H1 (cell line): Measurements from ENCODE around the gene GDPD4. TPM values are rescaled to one million over a fixed set of nuclear protein-coding genes. Genes with fewer than 3 reads are reported as not detected.

ENCODE experiments used
- CTCF ChIA-PET: fragments of 300-600 bp; sonication (Branson Sonifier 250); formaldehyde crosslinking; loops from one replicate; lab custom pipeline; 2021; ENCODE audit not compliant: partially characterized antibody; lab: Charles Lee
- POLR2A ChIA-PET: fragments of 300-600 bp; sonication (Branson Sonifier 250); formaldehyde crosslinking; loops from one replicate; lab custom pipeline; 2021; ENCODE audit warnings: inconsistent platforms; ENCODE audit not compliant: partially characterized antibody; lab: Charles Lee
- DNase-seq, 2 experiments: peaks; one replicate each; pipeline versions ENCODE4 v3.0.0 to v3.0.0-alpha.2; 2010 to 2022; ENCODE audit warnings: low spot score in 2 of 2, low read depth in 1 of 2, mixed read lengths in 1 of 2
- FAIRE-seq: peaks from 2 replicates; lab custom pipeline; 2011; peaks lifted over from hg19 to GRCh38; lab: Jason Lieb, UNC
- H2AFZ ChIP-seq: 2 replicates; pipeline ENCODE4 v1.8.1; 2012; ENCODE audit warnings: low read length, inconsistent platforms
- H2AK5ac ChIP-seq: 2 replicates; pipeline ENCODE4 v1.6.1; 2013; ENCODE audit warnings: low read depth, low read length
- H2BK120ac ChIP-seq: replicated peaks from 2 replicates; pipeline ENCODE3; 2013; ENCODE audit warnings: low read depth, low read length, inconsistent platforms
- H2BK12ac ChIP-seq: 2 replicates; pipeline ENCODE4 v1.6.1; 2013; ENCODE audit warnings: low read depth, low read length
- H2BK15ac ChIP-seq: 2 replicates; pipeline ENCODE4 v1.6.1; 2013; ENCODE audit warnings: low read length
- H2BK20ac ChIP-seq: 2 replicates; pipeline ENCODE4 v1.6.1; 2013; ENCODE audit warnings: low read length
- H2BK5ac ChIP-seq: 2 replicates; pipeline ENCODE4 v1.6.1; 2013; ENCODE audit warnings: low read depth, low read length
- H3K14ac ChIP-seq: 2 replicates; pipeline ENCODE4 v1.6.1; 2013; ENCODE audit warnings: inconsistent platforms; ENCODE audit not compliant: insufficient read length
- H3K18ac ChIP-seq: 2 replicates; pipeline ENCODE4 v1.6.1; 2013; ENCODE audit warnings: low read length; ENCODE audit errors: extremely low read depth
- H3K23ac ChIP-seq: 2 replicates; pipeline ENCODE4 v1.6.1; 2013; ENCODE audit warnings: inconsistent platforms; ENCODE audit not compliant: insufficient read length
- H3K23me2 ChIP-seq: 2 replicates; pipeline ENCODE4 v1.6.1; 2013; ENCODE audit warnings: low read depth, low read length
- H3K27ac ChIP-seq: 2 replicates; pipeline ENCODE4 v1.6.1; 2011; ENCODE audit warnings: low read depth, low read length, inconsistent platforms
- H3K27me3 ChIP-seq, 4 experiments: replicated peaks in 1 of 4; 1 replicate in 1 of 4; 2 replicates in 3 of 4; pipeline versions ENCODE4 v1.6.1 to v1.8.1; 2011 to 2013; ENCODE audit warnings: low read length in 3 of 4, mild to moderate bottlenecking in 3 of 4, inconsistent platforms in 2 of 4, mixed read lengths in 2 of 4, moderate library complexity in 1 of 4; ENCODE audit not compliant: control insufficient read depth in 3 of 4, insufficient read depth in 3 of 4; ENCODE audit errors: extremely low read depth in 1 of 4
- H3K36me3 ChIP-seq, 4 experiments: 2 replicates each; pipeline versions ENCODE4 v1.6.1 to v1.8.1; 2011 to 2013; ENCODE audit warnings: mild to moderate bottlenecking in 4 of 4, low read length in 3 of 4, moderate library complexity in 2 of 4, control low read depth in 1 of 4, inconsistent platforms in 1 of 4; ENCODE audit not compliant: insufficient read depth in 4 of 4, control insufficient read depth in 2 of 4
- H3K4ac ChIP-seq: replicated peaks from 2 replicates; pipeline ENCODE3; 2013; ENCODE audit warnings: low read length, low read depth, mixed read lengths, inconsistent platforms; ENCODE audit not compliant: insufficient read length
- H3K4me1 ChIP-seq, 4 experiments: replicated peaks in 1 of 4; 1 replicate in 1 of 4; 2 replicates in 3 of 4; pipeline versions ENCODE4 v1.6.1 to v1.8.1; 2011 to 2013; ENCODE audit warnings: low read length in 3 of 4, inconsistent platforms in 2 of 4, mixed read lengths in 1 of 4; ENCODE audit not compliant: insufficient read depth in 4 of 4, control insufficient read depth in 3 of 4
- H3K4me2 ChIP-seq, 2 experiments: 2 replicates each; pipeline versions ENCODE4 v1.6.1 to v1.8.1; 2011 to 2013; ENCODE audit warnings: low read depth in 2 of 2, low read length in 2 of 2, control low read depth in 1 of 2, inconsistent platforms in 1 of 2, mild to moderate bottlenecking in 1 of 2; ENCODE audit not compliant: insufficient read depth in 1 of 2
- H3K4me3 ChIP-seq, 4 experiments: fragments of 200-600, 300-600 bp in 1 of 4; sonication (generic), shearing (Covaris generic), sonication (Bioruptor Twin) in 1 of 4; 2 replicates each; pipeline versions ENCODE4 v1.5.1 to v1.8.1; 2011 to 2016; ENCODE audit warnings: low read length in 4 of 4, low read depth in 3 of 4, control low read depth in 2 of 4, inconsistent platforms in 2 of 4, mild to moderate bottlenecking in 2 of 4, mixed read lengths in 1 of 4, moderate library complexity in 1 of 4; ENCODE audit not compliant: insufficient read depth in 2 of 4; ENCODE audit errors: extremely low read depth in 1 of 4
- H3K56ac ChIP-seq: replicated peaks from 2 replicates; pipeline ENCODE3; 2013; ENCODE audit warnings: low read depth, mild to moderate bottlenecking, mixed read lengths, low read length, inconsistent platforms; ENCODE audit not compliant: insufficient read length
- H3K79me1 ChIP-seq: 2 replicates; pipeline ENCODE4 v1.6.1; 2013; ENCODE audit warnings: low read depth, low read length, control low read depth
- H3K79me2 ChIP-seq, 2 experiments: 2 replicates each; pipeline versions ENCODE4 v1.6.1 to v1.8.1; 2012 to 2013; ENCODE audit warnings: low read length in 2 of 2, mild to moderate bottlenecking in 2 of 2, inconsistent platforms in 1 of 2; ENCODE audit not compliant: insufficient read depth in 2 of 2, control insufficient read depth in 1 of 2
- H3K9ac ChIP-seq, 4 experiments: replicated peaks in 1 of 4; 1 replicate in 1 of 4; 2 replicates in 3 of 4; pipeline versions ENCODE4 v1.6.1 to v1.8.1; 2011 to 2013; ENCODE audit warnings: low read depth in 3 of 4, low read length in 3 of 4, control low read depth in 2 of 4, mild to moderate bottlenecking in 2 of 4, moderate library complexity in 2 of 4, inconsistent platforms in 1 of 4; ENCODE audit errors: extremely low read depth in 1 of 4
- H3K9me3 ChIP-seq, 2 experiments: 2 replicates each; pipeline versions ENCODE4 v1.6.1 to v1.8.1; 2012 to 2013; ENCODE audit warnings: mild to moderate bottlenecking in 2 of 2, moderate library complexity in 2 of 2, control low read depth in 1 of 2, inconsistent platforms in 1 of 2, low read depth in 1 of 2, low read length in 1 of 2, mixed read lengths in 1 of 2; ENCODE audit not compliant: insufficient read depth in 2 of 2
- H4K20me1 ChIP-seq, 2 experiments: replicated peaks in 1 of 2; 2 replicates each; pipeline versions ENCODE3 to v1.8.1; 2011 to 2013; ENCODE audit warnings: inconsistent platforms in 2 of 2, low read length in 2 of 2, mild to moderate bottlenecking in 1 of 2; ENCODE audit not compliant: insufficient read depth in 2 of 2, control insufficient read depth in 1 of 2
- H4K5ac ChIP-seq: 2 replicates; pipeline ENCODE4 v1.6.1; 2013; ENCODE audit warnings: low read length, low read depth, mixed read lengths, inconsistent platforms; ENCODE audit not compliant: insufficient read length
- H4K8ac ChIP-seq: 2 replicates; pipeline ENCODE4 v1.8.0; 2013; ENCODE audit warnings: mild to moderate bottlenecking, moderate library complexity, low read length, inconsistent platforms; ENCODE audit not compliant: insufficient read depth; ENCODE audit errors: extremely low read depth
- H4K91ac ChIP-seq: replicated peaks from 2 replicates; pipeline ENCODE3; 2013; ENCODE audit warnings: low read length, mixed read lengths, inconsistent platforms; ENCODE audit not compliant: insufficient read length
- ASH2L ChIP-seq: fragments of 200-600, 300-600 bp; sonication (generic); IDR thresholded peaks from one replicate; pipeline ENCODE4 v1.7.1; 2017; ENCODE audit warnings: low read length
- RFX5 ChIP-seq: IDR thresholded peaks from 2 replicates; pipeline ENCODE4 v1.6.1; 2011; ENCODE audit warnings: low read depth, low read length, improper control_type of control experiment, borderline replicate concordance
- SUZ12 ChIP-seq: fragments of 200-600 bp; sonication (generic); IDR thresholded peaks from 2 replicates; pipeline ENCODE4 v1.6.1; 2012; ENCODE audit warnings: mild to moderate bottlenecking, inconsistent platforms, low read length, moderate library complexity, mixed read lengths
- TBP ChIP-seq: IDR thresholded peaks from 2 replicates; pipeline ENCODE4 v1.6.1; 2011; ENCODE audit warnings: low read depth, low read length, improper control_type of control experiment
- YY1 ChIP-seq: IDR thresholded peaks from 2 replicates; pipeline ENCODE4 v1.6.1; 2011; ENCODE audit warnings: low read depth, mild to moderate bottlenecking, low read length
- WGBS, 2 experiments: shearing (Covaris generic) in 1 of 2; methylation state at CpG; one replicate each; pipeline versions ENCODE4 v1.1.6 to v1.1.7; 2013 to 2015; ENCODE audit warnings: low lambda C conversion rate in 2 of 2, mixed read lengths in 2 of 2, inconsistent platforms in 1 of 2, low coverage in 1 of 2, missing lambda C conversion rate in 1 of 2; ENCODE audit not compliant: insufficient replicate concordance in 2 of 2, insufficient coverage in 1 of 2, insufficient read length in 1 of 2; ENCODE audit errors: extremely low coverage in 1 of 2, missing lambda C conversion rate in 1 of 2; 5-methylcytosine and 5-hydroxymethylcytosine counted together
- polyA plus RNA-seq, 7 experiments: library from polyadenylated mRNA; depleted of rRNA in 3 of 7; stranded (reverse) in 5 of 7; unstranded in 2 of 7; fragments of >200 nt in 5 of 7; fragments of 200-250 nt in 2 of 7; gene quantifications; 1 replicate in 5 of 7; 2 replicates in 1 of 7; 4 replicates in 1 of 7; pipeline versions ENCODE4 v1.2.1 to v1.2.3, GENCODE V29; 2011 to 2013; ENCODE audit warnings: missing spikeins in 2 of 7, mixed read lengths in 2 of 7
- total RNA-seq: library from RNA; stranded (reverse); fragmentation: NEBNext Ultra II Directional; extraction: Animal tissue kit (Norgen Biotek cat#: 25700); gene quantifications from 2 replicates; pipeline ENCODE4 v1.2.1, GENCODE V29; 2021

GDPD4 gene
- total and polyA plus RNA-seq, 2 of the 8 experiments (the other 6 are each of a cell fraction or from before 2014, with no cell fraction given), result not detected

GRCh38 chr11:77303328-77303727 is 1.8 kb upstream of the GDPD4 start:
- FAIRE-seq, result no peak
- no peak overlapping the region for H4K8ac ChIP-seq
- no peak overlapping the region for H3K4me3 ChIP-seq
- H3K79me1 ChIP-seq, result no peaks in the 10 kb centered on the region
- H3K14ac ChIP-seq, result no peak overlapping the region
- no peak overlapping the region for H4K5ac ChIP-seq
- no peak overlapping the region for H3K4ac ChIP-seq
- no peaks in the 10 kb centered on the region for H3K23me2 ChIP-seq
- H3K56ac ChIP-seq, result no peak overlapping the region
- H3K9ac ChIP-seq, result no peak overlapping the region
- no peak overlapping the region for H2BK12ac ChIP-seq
- ChIA-PET CTCF (interaction anchor here (0.7 to 1.5 kb wide), 4 partner anchors 9 to 309 kb away, joined by 3 read pairs; no protein-coding TSS in a partner anchor), POLR2A (interaction anchor here (0.6 kb wide), 1 partner anchor 216 kb away, joined by 3 read pairs; no protein-coding TSS in a partner anchor)
- H2BK5ac ChIP-seq, result no peak overlapping the region
- no peak for DNase-seq
- no peaks in the 10 kb centered on the region for H4K20me1 ChIP-seq
- H3K9me3 ChIP-seq, result no peaks in the 10 kb centered on the region
- no peak overlapping the region for H3K27ac ChIP-seq
- H2AFZ ChIP-seq, result 0 out of 2 replicates have a peak overlapping the region, but pooled peaks have one; percentile 2
- no peak overlapping the region for H3K18ac ChIP-seq
- H3K27me3 ChIP-seq, result no peaks in the 10 kb centered on the region
- no peak overlapping the region for H2BK120ac ChIP-seq
- H3K4me1 ChIP-seq, result no peaks in the 10 kb centered on the region
- H2BK20ac ChIP-seq, result no peak overlapping the region
- no peaks in the 10 kb centered on the region for H3K36me3 ChIP-seq
- H2BK15ac ChIP-seq, result no peak overlapping the region
- 60% methylated on average over 2 of the region's 2 CpGs; no CpG with 5 or more reads in 1 of the 2 experiments for WGBS, 2 experiments
- no peak overlapping the region for H3K23ac ChIP-seq
- H3K79me2 ChIP-seq, result no peaks in the 10 kb centered on the region
- no peak overlapping the region for H2AK5ac ChIP-seq
- H3K4me2 ChIP-seq, result no peak overlapping the region
- no peak overlapping the region for H4K91ac ChIP-seq
- no peak for TF ChIP-seq YY1
- no peak for TF ChIP-seq TBP
- no peak for TF ChIP-seq RFX5
- TF ChIP-seq ASH2L, result no peak
- no peak for TF ChIP-seq SUZ12
